ENCODE data around the gene TOX2. TPM values are rescaled to one million over a fixed set of nuclear protein-coding genes. Genes with fewer than 3 reads are reported as not detected.

TOX2 gene
- total and polyA plus RNA-seq, 2 donors from 2014 or later = 4.7 to 5.9 TPM

DNA sequence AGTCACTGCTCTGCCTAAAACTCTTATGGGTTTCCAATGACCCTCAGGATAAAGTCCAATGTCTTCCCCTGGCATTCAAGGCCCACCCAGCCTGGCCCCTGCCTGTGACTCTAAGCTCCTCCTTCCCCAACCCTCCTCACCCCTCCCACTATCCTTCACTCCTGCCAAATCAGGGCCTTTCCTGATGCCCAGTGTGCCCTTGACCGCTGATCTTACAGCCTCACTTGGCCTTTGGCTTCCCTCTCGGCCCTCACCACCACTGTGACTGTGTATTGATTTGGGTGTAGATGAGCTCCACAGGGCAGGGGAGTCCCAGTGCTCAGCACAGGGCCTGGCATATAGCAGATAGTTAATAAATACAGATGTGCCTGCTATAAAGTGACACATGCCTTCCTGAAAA lies 115.7 kb downstream of the TOX2 start:
- H3K9ac ChIP-seq (ENCODE audit: low read length in 3 of 3) = no peak overlapping the region

DNA sequence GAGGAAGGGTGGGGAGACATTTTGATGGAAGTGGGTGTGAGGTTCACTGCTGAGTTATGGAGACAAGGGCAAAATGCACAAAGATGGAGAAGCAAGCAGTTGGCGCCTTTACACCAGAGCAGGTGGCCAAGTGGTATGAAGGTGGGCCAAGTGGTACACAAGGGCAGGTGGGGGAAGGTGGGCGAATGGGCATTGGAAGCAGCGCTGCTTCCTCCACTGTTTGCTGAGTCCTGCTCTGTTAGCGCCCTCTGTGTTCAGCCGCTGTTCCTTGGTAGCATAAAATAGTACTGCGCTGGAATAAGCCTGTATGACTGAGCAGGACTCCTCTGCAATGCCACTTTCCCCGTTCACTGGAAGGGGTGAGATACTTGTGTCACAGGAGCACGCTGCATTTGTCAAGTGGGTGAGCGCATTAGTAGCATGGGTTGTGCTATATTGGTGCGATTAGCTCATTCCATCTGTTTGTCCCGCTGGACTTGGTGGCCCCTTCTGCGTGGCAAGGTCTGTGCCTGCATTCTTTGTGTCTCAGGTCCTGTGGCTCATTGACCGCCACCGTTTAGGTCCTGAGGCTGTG lies 116.4 kb downstream of the TOX2 start:
- FAIRE-seq (no peak), DNase-seq (no peak)
- Histone ChIP-seq H3K27ac (ENCODE audit: low read depth in 2 of 2, low read length in 2 of 2) (no peak overlapping the region), H3K9me3 (ENCODE audit: control insufficient read depth in 2 of 3, insufficient read depth in 1 of 3, low read length in 3 of 3) (no peaks in the 10 kb centered on the region), H3K36me3 (ENCODE audit: control insufficient read depth in 2 of 3, insufficient read depth in 3 of 3, low read length in 3 of 3) (no peaks in the 10 kb centered on the region), H3K4me3 (ENCODE audit: low read length in 3 of 3) (no peak overlapping the region), H3K9ac (ENCODE audit: low read length in 3 of 3) (no peak overlapping the region), H3K27me3 (ENCODE audit: control insufficient read depth, insufficient read depth, low read length) (no peaks in the 10 kb centered on the region), H3K4me1 (ENCODE audit: control insufficient read depth in 2 of 3, insufficient read depth in 2 of 3, low read depth in 1 of 3, low read length in 3 of 3) (no peaks in the 10 kb centered on the region)
- TF ChIP-seq, protein P1, sequence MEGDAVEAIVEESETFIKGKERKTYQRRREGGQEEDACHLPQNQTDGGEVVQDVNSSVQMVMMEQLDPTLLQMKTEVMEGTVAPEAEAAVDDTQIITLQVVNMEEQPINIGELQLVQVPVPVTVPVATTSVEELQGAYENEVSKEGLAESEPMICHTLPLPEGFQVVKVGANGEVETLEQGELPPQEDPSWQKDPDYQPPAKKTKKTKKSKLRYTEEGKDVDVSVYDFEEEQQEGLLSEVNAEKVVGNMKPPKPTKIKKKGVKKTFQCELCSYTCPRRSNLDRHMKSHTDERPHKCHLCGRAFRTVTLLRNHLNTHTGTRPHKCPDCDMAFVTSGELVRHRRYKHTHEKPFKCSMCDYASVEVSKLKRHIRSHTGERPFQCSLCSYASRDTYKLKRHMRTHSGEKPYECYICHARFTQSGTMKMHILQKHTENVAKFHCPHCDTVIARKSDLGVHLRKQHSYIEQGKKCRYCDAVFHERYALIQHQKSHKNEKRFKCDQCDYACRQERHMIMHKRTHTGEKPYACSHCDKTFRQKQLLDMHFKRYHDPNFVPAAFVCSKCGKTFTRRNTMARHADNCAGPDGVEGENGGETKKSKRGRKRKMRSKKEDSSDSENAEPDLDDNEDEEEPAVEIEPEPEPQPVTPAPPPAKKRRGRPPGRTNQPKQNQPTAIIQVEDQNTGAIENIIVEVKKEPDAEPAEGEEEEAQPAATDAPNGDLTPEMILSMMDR (IDR thresholded peaks at IDR 0.05; ENCODE audit: borderline replicate concordance, extremely low read depth, insufficient read depth) = no peak
- intact Hi-C loops (cut with DNase I) = no loop called here

More for the DNA sequence above, 115.7 kb downstream of the TOX2 start:
- Histone ChIP-seq H3K36me3 (ENCODE audit: control insufficient read depth in 2 of 3, insufficient read depth in 3 of 3, low read length in 3 of 3) (no peaks in the 10 kb centered on the region), H3K4me1 (ENCODE audit: control insufficient read depth in 2 of 3, insufficient read depth in 2 of 3, low read depth in 1 of 3, low read length in 3 of 3) (no peaks in the 10 kb centered on the region), H3K4me3 (ENCODE audit: low read length in 3 of 3) (no peak overlapping the region), H3K9me3 (ENCODE audit: control insufficient read depth in 2 of 3, insufficient read depth in 1 of 3, low read length in 3 of 3) (no peaks in the 10 kb centered on the region), H3K27me3 (ENCODE audit: control insufficient read depth, insufficient read depth, low read length) (no peaks in the 10 kb centered on the region), H3K27ac (ENCODE audit: low read depth in 2 of 2, low read length in 2 of 2) (no peak overlapping the region)
- DNase-seq = no peak
- TF ChIP-seq, protein P1 (IDR thresholded peaks at IDR 0.05; ENCODE audit: borderline replicate concordance, extremely low read depth, insufficient read depth) = no peak
- no peak for FAIRE-seq
- intact Hi-C loops (cut with DNase I) = no loop called here

DNA sequence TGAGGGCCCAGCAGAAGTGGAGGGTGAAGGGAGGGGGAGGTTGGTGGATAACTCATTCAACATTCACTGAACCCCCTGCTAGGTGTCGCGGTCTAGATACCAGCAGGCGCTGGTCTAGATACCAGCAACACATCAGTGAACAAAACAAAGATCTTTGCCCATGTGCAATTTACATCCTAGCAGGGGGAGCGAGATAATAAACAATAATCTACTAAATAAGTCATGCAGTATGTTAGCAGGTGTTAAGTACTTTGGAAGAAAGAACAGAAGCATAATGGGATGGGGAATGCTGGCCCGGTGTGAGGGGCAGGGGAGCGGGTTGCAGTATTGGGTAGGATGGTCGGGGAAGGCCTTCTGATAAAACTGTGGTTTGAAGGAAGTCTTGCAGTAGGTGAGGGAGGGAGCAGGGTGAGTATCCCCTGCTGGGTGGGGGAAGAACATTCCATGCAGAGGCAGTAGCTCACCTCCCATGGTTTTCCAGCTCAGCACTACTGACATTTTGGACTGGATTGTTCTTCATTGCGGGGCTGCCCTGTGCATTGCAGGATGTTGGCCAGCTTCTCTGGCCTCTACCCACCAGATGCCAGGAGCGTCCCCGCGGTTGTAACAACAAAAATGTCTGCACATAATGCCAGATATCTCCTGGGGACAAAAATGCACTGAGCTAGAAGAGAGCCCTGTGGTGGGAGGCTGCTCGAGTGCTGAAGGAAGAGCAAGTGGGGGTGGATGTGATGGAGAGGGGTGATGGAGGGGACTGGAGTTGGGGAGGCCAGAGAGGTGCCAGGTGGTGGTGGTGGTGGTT lies 117.3 kb downstream of the TOX2 start:
- no peak for DNase-seq
- Histone ChIP-seq H3K27me3 (ENCODE audit: control insufficient read depth, insufficient read depth, low read length) (no peaks in the 10 kb centered on the region), H3K36me3 (ENCODE audit: control insufficient read depth in 2 of 3, insufficient read depth in 3 of 3, low read length in 3 of 3) (no peaks in the 10 kb centered on the region), H3K27ac (ENCODE audit: low read depth in 2 of 2, low read length in 2 of 2) (no peak overlapping the region), H3K9me3 (ENCODE audit: control insufficient read depth in 2 of 3, insufficient read depth in 1 of 3, low read length in 3 of 3) (no peaks in the 10 kb centered on the region), H3K4me3 (ENCODE audit: low read length in 3 of 3) (no peak overlapping the region), H3K4me1 (ENCODE audit: control insufficient read depth in 2 of 3, insufficient read depth in 2 of 3, low read depth in 1 of 3, low read length in 3 of 3) (no peaks in the 10 kb centered on the region), H3K9ac (ENCODE audit: low read length in 3 of 3) (no peak overlapping the region)
- FAIRE-seq = no peak
- TF ChIP-seq, protein P1 (IDR thresholded peaks at IDR 0.05; ENCODE audit: borderline replicate concordance, extremely low read depth, insufficient read depth) = no peak
- intact Hi-C loops (cut with DNase I) = no loop called here
